GM23338 (cell line): ENCODE data around the gene ISG20. TPM values are rescaled to one million over a fixed set of nuclear protein-coding genes. Genes with fewer than 3 reads are reported as not detected.

Experiments used
- ATAC-seq: fragments of 200-7000 bp; cut with Tn5 transposase; 3 replicates; pipeline ENCODE4 v1.9.1; 2020
- DNase-seq: peaks from one replicate; pipeline ENCODE4 v3.0.0-alpha.2; 2015; ENCODE audit warnings: low spot score
- H2AFZ ChIP-seq: fragments of 200-600 bp; sonication (generic); 2 replicates; pipeline ENCODE4 v1.8.0; 2016; ENCODE audit warnings: antibody characterized with exemption, mild to moderate bottlenecking, moderate library complexity
- H3F3A ChIP-seq: fragments of 200-600 bp; sonication (generic); replicated peaks from 2 replicates; pipeline ENCODE4 v1.8.0; 2017; ENCODE audit warnings: antibody characterized with exemption, mixed run types, low read depth
- H3K27ac ChIP-seq: fragments of 200-600 bp; sonication (generic); 2 replicates; pipeline ENCODE4 v1.6.1; 2016; ENCODE audit warnings: low read depth
- H3K27me3 ChIP-seq: fragments of 200-600 bp; sonication (generic); 2 replicates; pipeline ENCODE4 v1.8.0; 2016; ENCODE audit warnings: mild to moderate bottlenecking, mixed run types, moderate library complexity; ENCODE audit not compliant: insufficient read depth
- H3K36me3 ChIP-seq: fragments of 200-600 bp; sonication (generic); 2 replicates; pipeline ENCODE4 v1.8.0; 2016; ENCODE audit warnings: mild to moderate bottlenecking; ENCODE audit not compliant: insufficient read depth
- H3K4me1 ChIP-seq: fragments of 200-600 bp; sonication (generic); 2 replicates; pipeline ENCODE4 v1.8.0; 2016; ENCODE audit warnings: mild to moderate bottlenecking, moderate library complexity; ENCODE audit not compliant: insufficient read depth
- H3K4me2 ChIP-seq: fragments of 200-600 bp; sonication (generic); 2 replicates; pipeline ENCODE4 v1.7.1; 2017; ENCODE audit warnings: mixed run types
- H3K4me3 ChIP-seq: fragments of 200-600 bp; sonication (generic); 2 replicates; pipeline ENCODE4 v1.6.1; 2016; ENCODE audit warnings: mixed run types
- H3K79me2 ChIP-seq: fragments of 200-600 bp; sonication (generic); replicated peaks from 2 replicates; pipeline ENCODE4 v1.8.0; 2017; ENCODE audit warnings: mild to moderate bottlenecking; ENCODE audit not compliant: insufficient read depth
- H3K9me2 ChIP-seq: fragments of 200-600 bp; sonication (generic); 2 replicates; pipeline ENCODE4 v1.8.0; 2017; ENCODE audit not compliant: insufficient read depth
- H4K20me1 ChIP-seq: fragments of 200-600 bp; sonication (generic); replicated peaks from 2 replicates; pipeline ENCODE4 v1.8.0; 2017; ENCODE audit warnings: mild to moderate bottlenecking; ENCODE audit not compliant: insufficient read depth
- H3K27ac Mint-ChIP-seq: 2 replicates; pipeline ENCODE4 v1.8.0; 2020; ENCODE audit warnings: inconsistent platforms, mild to moderate bottlenecking, moderate library complexity, mixed read lengths
- H3K27me3 Mint-ChIP-seq: 3 replicates; pipeline ENCODE4 v1.8.0; 2022; ENCODE audit warnings: low read depth, mild to moderate bottlenecking, moderate library complexity, mixed read lengths, inconsistent platforms; ENCODE audit not compliant: insufficient read depth, poor library complexity
- H3K36me3 Mint-ChIP-seq: 3 replicates; pipeline ENCODE4 v1.8.0; 2021; ENCODE audit warnings: low read depth, mild to moderate bottlenecking, inconsistent platforms, moderate library complexity, mixed read lengths
- H3K4me1 Mint-ChIP-seq: 3 replicates; pipeline ENCODE4 v1.8.0; 2020; ENCODE audit warnings: mild to moderate bottlenecking, inconsistent platforms, mixed read lengths
- H3K4me3 Mint-ChIP-seq: 3 replicates; pipeline ENCODE4 v1.8.0; 2021; ENCODE audit warnings: moderate library complexity, mild to moderate bottlenecking, inconsistent platforms, mixed read lengths
- H3K9me3 Mint-ChIP-seq: 3 replicates; pipeline ENCODE4 v1.8.0; 2020; ENCODE audit warnings: moderate library complexity, mild to moderate bottlenecking, inconsistent platforms, mixed read lengths
- JUNB ChIP-seq: IDR thresholded peaks from one replicate; pipeline ENCODE4 v1.6.1; 2016; ENCODE audit warnings: antibody characterized with exemption; ENCODE audit not compliant: unreplicated experiment
- NANOG ChIP-seq: IDR thresholded peaks from 2 replicates; pipeline ENCODE4 v1.6.1; 2016; ENCODE audit warnings: antibody characterized with exemption, borderline replicate concordance
- POLR2AphosphoS5 ChIP-seq: IDR thresholded peaks from 2 replicates; pipeline ENCODE4 v1.6.1; 2016; ENCODE audit warnings: antibody characterized with exemption, low read depth
- STAT1 ChIP-seq: IDR thresholded peaks from one replicate; pipeline ENCODE4 v1.6.1; 2016; ENCODE audit warnings: antibody characterized with exemption; ENCODE audit not compliant: unreplicated experiment
- ZNF331 ChIP-seq: fragments of 250-450 bp; sonication (Bioruptor Pico); IDR thresholded peaks from 2 replicates; pipeline ENCODE4 v1.5.0; 2020; ENCODE audit warnings: low read depth, mild to moderate bottlenecking, moderate library complexity
- polyA plus RNA-seq: library from polyadenylated mRNA; unstranded; fragments of >200 nt; fragmentation: Nextera tagmentation; extraction: Ambion mirVana; gene quantifications from 2 replicates; pipeline ENCODE4 v1.2.1, GENCODE V29; 2016
- total RNA-seq: library from RNA; depleted of rRNA; stranded (reverse); fragments of >200 nt; shearing (Covaris generic); gene quantifications from 2 replicates; pipeline ENCODE4 v1.2.3, GENCODE V29; 2014
- TF ChIP-seq, protein P1 (sequence below): fragments of 250-450 bp; sonication (Bioruptor Pico); IDR thresholded peaks from 2 replicates; pipeline ENCODE4 v1.5.0; 2020; ENCODE audit warnings: mild to moderate bottlenecking, moderate library complexity
- TF ChIP-seq, protein P2 (sequence below), 2 experiments: fragments of 200-600 bp in 1 of 2; sonication (generic) in 1 of 2; conservative IDR thresholded peaks; 2 replicates each; pipeline versions ENCODE4 v1.5.1 to v1.6.1; 2016 to 2017; ENCODE audit warnings: antibody characterized with exemption in 2 of 2, low read depth in 2 of 2, mild to moderate bottlenecking in 2 of 2, moderate library complexity in 1 of 2
- TF ChIP-seq, protein P3 (sequence below): IDR thresholded peaks from 2 replicates; pipeline ENCODE4 v1.6.1; 2016; ENCODE audit warnings: antibody characterized with exemption

The ISG20 gene
- total and polyA plus RNA-seq, 2 experiments from 2014 or later: 3.2 to 3.7 TPM

DNA sequence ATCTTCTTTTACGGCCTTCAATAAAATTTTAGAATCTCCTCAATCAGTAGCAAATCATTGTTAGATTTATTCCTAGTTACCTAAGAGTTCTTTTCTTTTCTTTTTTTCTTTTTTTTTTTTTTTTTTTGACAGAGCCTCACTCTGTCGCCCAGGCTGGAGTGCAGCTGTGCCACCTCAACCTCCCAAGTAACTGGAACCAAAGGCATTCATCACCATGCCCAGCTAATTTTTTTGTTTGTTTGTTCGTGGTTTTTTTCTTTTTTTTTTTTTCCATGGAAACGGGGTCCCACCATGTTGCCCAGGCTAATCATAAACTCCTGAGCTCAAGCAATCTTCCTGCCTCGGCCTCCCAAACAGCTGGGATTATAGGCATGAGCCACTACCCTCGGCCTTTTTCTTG lies 48.1 kb upstream of the ISG20 start (continued):
- TF ChIP-seq, protein P1, sequence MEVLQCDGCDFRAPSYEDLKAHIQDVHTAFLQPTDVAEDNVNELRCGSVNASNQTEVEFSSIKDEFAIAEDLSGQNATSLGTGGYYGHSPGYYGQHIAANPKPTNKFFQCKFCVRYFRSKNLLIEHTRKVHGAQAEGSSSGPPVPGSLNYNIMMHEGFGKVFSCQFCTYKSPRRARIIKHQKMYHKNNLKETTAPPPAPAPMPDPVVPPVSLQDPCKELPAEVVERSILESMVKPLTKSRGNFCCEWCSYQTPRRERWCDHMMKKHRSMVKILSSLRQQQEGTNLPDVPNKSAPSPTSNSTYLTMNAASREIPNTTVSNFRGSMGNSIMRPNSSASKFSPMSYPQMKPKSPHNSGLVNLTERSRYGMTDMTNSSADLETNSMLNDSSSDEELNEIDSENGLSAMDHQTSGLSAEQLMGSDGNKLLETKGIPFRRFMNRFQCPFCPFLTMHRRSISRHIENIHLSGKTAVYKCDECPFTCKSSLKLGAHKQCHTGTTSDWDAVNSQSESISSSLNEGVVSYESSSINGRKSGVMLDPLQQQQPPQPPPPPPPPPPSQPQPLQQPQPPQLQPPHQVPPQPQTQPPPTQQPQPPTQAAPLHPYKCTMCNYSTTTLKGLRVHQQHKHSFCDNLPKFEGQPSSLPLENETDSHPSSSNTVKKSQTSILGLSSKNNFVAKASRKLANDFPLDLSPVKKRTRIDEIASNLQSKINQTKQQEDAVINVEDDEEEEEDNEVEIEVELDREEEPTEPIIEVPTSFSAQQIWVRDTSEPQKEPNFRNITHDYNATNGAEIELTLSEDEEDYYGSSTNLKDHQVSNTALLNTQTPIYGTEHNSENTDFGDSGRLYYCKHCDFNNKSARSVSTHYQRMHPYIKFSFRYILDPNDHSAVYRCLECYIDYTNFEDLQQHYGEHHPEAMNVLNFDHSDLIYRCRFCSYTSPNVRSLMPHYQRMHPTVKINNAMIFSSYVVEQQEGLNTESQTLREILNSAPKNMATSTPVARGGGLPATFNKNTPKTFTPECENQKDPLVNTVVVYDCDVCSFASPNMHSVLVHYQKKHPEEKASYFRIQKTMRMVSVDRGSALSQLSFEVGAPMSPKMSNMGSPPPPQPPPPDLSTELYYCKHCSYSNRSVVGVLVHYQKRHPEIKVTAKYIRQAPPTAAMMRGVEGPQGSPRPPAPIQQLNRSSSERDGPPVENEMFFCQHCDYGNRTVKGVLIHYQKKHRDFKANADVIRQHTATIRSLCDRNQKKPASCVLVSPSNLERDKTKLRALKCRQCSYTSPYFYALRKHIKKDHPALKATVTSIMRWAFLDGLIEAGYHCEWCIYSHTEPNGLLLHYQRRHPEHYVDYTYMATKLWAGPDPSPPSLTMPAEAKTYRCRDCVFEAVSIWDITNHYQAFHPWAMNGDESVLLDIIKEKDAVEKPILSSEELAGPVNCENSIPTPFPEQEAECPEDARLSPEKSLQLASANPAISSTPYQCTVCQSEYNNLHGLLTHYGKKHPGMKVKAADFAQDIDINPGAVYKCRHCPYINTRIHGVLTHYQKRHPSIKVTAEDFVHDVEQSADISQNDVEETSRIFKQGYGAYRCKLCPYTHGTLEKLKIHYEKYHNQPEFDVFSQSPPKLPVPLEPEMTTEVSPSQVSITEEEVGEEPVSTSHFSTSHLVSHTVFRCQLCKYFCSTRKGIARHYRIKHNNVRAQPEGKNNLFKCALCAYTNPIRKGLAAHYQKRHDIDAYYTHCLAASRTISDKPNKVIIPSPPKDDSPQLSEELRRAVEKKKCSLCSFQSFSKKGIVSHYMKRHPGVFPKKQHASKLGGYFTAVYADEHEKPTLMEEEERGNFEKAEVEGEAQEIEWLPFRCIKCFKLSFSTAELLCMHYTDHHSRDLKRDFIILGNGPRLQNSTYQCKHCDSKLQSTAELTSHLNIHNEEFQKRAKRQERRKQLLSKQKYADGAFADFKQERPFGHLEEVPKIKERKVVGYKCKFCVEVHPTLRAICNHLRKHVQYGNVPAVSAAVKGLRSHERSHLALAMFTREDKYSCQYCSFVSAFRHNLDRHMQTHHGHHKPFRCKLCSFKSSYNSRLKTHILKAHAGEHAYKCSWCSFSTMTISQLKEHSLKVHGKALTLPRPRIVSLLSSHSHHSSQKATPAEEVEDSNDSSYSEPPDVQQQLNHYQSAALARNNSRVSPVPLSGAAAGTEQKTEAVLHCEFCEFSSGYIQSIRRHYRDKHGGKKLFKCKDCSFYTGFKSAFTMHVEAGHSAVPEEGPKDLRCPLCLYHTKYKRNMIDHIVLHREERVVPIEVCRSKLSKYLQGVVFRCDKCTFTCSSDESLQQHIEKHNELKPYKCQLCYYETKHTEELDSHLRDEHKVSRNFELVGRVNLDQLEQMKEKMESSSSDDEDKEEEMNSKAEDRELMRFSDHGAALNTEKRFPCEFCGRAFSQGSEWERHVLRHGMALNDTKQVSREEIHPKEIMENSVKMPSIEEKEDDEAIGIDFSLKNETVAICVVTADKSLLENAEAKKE (CRISPR knock-in tag): no peak
- TF ChIP-seq ZNF331 (no peak), STAT1 (no peak)

DNA sequence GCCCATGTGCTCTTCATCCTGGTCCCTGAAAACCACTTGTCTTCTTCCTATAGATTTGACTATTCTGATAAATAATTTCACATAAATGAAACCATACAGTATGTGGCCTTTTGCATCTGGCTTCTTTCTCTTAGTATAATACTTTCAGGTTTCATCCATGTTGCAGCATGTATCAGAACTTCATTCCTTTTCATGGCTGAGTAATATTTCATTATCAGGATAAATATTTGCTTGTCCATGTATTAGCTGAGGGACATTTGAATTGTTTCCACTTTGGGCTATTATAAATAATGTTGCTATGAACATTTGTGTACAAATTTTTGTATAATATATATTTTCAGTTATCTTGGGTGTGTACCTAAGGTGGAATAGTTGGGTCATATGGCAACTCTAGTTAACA lies 47.4 kb upstream of the ISG20 start:
- ATAC-seq: no peak
- no peak overlapping the region for H3K27ac ChIP-seq
- H3K4me1 Mint-ChIP-seq: peaks cover 2% of the 10 kb centered on the region; the same call in 1 of the 3 replicates
- H3K79me2 ChIP-seq: no peaks in the 10 kb centered on the region
- no peaks in the 10 kb centered on the region for H3K27me3 ChIP-seq
- no peak overlapping the region for H3K4me2 ChIP-seq
- H3K36me3 Mint-ChIP-seq: no peaks in the 10 kb centered on the region
- no peak overlapping the region for H3K4me3 ChIP-seq
- H3K27ac Mint-ChIP-seq: no peak overlapping the region
- H2AFZ ChIP-seq: no peak overlapping the region
- no peak for DNase-seq
- no peak overlapping the region for H3K4me3 Mint-ChIP-seq
- H3K9me2 ChIP-seq: no peaks in the 10 kb centered on the region
- H3K4me1 ChIP-seq: no peaks in the 10 kb centered on the region
- no peaks in the 10 kb centered on the region for H3K36me3 ChIP-seq
- no peaks in the 10 kb centered on the region for H3F3A ChIP-seq
- no peaks in the 10 kb centered on the region for H4K20me1 ChIP-seq
- H3K9me3 Mint-ChIP-seq: no peaks in the 10 kb centered on the region; the same call in 1 of the 3 replicates
- peaks cover 3% of the 10 kb centered on the region for H3K27me3 Mint-ChIP-seq
- no peak for TF ChIP-seq NANOG
- TF ChIP-seq ZNF331: no peak
- TF ChIP-seq POLR2AphosphoS5: no peak
- no peak for TF ChIP-seq JUNB
- TF ChIP-seq, protein P2, sequence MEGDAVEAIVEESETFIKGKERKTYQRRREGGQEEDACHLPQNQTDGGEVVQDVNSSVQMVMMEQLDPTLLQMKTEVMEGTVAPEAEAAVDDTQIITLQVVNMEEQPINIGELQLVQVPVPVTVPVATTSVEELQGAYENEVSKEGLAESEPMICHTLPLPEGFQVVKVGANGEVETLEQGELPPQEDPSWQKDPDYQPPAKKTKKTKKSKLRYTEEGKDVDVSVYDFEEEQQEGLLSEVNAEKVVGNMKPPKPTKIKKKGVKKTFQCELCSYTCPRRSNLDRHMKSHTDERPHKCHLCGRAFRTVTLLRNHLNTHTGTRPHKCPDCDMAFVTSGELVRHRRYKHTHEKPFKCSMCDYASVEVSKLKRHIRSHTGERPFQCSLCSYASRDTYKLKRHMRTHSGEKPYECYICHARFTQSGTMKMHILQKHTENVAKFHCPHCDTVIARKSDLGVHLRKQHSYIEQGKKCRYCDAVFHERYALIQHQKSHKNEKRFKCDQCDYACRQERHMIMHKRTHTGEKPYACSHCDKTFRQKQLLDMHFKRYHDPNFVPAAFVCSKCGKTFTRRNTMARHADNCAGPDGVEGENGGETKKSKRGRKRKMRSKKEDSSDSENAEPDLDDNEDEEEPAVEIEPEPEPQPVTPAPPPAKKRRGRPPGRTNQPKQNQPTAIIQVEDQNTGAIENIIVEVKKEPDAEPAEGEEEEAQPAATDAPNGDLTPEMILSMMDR (conservative IDR thresholded peaks at IDR 0.05; ENCODE audit: low read depth in 2 of 2): no peak
- TF ChIP-seq, protein P3, sequence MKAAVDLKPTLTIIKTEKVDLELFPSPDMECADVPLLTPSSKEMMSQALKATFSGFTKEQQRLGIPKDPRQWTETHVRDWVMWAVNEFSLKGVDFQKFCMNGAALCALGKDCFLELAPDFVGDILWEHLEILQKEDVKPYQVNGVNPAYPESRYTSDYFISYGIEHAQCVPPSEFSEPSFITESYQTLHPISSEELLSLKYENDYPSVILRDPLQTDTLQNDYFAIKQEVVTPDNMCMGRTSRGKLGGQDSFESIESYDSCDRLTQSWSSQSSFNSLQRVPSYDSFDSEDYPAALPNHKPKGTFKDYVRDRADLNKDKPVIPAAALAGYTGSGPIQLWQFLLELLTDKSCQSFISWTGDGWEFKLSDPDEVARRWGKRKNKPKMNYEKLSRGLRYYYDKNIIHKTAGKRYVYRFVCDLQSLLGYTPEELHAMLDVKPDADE: no peak
